CD4-positive, alpha-beta T cell treated with Interleukin-17A for 4 hours (primary cell): ENCODE measurements around the gene NRF1.

Experiments
- DNase-seq: peaks from one replicate; pipeline ENCODE4 v3.0.0-alpha.2; 2020; ENCODE audit warnings: mixed read lengths

NRF1 gene

DNA sequence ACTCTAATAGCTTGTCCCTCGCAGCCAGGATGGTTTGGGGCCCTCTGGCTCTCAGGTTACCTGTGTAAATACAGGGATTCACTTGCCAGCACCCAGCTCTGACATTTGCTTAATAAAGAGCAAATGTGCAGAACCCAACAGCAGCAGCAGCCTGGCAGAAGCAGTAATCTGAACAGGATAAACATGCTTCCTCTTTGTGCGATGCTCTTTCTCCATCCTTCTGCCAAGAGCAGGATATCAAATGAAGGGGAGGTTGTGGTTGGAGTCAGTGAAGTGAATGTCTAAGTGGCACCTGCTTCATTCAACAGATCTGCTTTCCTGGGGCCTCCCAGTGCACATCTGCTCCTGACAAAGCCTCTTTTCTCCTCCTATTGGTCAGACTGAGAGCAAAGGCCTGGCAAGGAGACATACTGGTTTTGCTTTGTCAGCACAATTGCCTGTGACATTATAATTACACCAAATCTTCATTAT, 130.3 kb downstream of the NRF1 start:
- DNase-seq, result no peak

DNA sequence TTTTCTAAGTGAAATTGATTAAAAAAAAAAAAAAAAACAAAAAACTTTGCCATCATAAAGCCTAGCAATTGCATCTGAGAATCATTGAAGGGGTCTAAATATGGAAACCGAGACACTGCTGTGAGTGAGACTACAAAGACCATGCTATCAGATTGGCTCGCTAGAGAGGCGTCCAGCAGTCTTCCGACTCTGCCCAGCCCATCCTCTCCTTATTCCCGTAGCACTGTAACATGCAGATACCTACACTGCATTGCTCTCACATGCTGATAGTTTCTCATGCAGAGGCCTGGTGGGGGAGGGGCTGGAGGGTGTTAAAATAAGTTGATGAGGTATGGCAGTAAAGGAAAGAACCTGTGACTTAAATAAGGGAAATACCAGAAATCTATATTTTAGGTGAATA, 130.7 kb downstream of the NRF1 start:
- DNase-seq, result no peak

- DNase-seq, result no peak
Measured at GRCh38 chr7:129746857-129747529, 135.5 kb downstream of the NRF1 start.

DNA sequence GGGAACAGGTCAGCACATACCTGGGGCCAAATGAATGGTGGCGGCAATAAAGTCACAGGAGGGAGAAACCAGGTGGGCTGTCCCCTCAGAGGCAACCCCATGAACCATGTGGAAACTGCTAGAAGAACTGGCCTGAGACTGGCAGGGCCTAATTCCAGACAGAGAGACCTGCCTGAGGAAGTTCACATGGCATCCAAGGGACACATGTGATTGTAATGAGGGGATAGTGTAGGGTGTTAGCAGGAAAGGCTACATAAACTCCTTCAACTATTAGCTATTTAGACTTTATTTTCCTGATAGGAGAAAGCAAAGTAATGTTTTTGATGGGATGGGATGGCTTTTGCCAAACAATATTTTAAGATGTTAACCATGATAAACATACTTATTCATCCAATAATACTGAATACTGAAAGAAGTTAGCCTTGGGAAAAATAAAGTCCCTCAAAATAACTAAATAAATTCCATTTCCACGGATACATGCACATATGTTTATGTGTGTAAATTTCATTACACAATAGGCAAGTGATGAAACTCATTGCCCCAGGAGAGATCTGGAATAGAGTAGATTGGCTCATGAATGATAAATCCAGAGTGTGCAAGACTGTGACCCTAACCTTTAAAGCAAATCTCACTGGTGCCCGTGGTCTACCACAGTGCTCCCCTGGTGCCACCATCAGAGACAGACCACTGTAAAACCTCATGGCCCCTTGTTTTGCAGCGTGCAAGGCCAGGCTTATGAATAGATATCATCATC, 137.0 kb downstream of the NRF1 start:
- DNase-seq, result no peak

DNA sequence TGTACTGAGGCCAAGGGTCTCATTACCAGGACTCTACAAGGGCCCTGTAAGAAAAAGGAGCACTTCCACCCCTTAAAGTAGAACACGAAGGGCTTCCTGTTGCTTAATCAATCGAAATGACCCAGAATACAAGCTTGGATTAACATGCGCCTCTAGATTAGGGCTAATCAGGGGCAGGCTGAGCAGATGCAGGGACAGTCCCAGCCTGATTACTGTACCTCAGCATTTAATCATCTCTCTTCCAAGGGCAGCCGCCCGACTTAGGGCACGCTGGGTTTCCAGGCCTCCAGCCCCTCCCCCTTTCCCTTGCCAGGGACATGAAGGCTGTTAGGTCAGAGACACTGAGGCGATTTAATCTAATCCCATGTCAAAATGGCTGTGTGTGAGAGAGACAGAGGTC, 138.6 kb downstream of the NRF1 start:
- no peak for DNase-seq

GRCh38 chr7:129750501-129750900, 139.0 kb downstream of the NRF1 start:
- no peak for DNase-seq

DNA sequence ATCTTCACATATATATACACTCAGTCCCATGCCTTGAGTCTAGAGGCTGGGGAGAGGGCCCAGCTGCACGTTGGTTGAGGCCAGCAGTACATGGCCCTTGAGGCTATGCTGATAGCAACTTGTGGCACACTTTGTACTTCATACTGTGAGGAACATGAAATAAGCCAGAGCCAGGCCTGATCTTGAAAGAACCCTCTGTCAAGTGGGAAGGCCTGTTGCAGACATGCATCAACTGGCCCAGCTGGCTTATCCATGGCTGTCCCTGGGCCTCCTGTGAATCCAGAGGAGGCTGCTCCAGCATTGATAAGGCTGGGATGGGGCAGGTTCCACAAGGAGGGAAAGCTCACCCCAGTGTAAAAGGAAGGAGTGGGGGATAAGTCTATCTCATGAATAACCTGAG, 140.4 kb downstream of the NRF1 start:
- no peak for DNase-seq

DNA sequence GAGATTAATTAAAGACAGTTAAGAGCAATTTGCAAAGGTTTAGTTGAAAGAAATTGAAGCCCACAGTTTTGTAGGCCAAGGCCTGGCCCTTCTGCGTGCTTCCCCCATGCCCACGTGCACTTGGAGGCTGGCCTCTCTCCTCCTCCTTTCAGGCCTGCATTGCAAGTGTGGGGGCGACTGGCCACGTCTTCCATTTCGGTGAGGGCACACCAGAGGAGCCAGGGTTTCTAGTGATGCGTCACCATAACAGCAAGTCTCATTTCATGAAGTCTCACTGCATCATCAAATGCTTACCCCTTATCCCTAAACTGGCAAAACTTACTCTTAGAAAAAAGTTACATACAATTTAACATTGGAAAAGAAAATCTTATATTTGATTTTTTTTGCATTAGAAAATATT, 141.2 kb downstream of the NRF1 start:
- no peak for DNase-seq

GRCh38 chr7:129754406-129754805, 142.9 kb downstream of the NRF1 start:
- no peak for DNase-seq

DNA sequence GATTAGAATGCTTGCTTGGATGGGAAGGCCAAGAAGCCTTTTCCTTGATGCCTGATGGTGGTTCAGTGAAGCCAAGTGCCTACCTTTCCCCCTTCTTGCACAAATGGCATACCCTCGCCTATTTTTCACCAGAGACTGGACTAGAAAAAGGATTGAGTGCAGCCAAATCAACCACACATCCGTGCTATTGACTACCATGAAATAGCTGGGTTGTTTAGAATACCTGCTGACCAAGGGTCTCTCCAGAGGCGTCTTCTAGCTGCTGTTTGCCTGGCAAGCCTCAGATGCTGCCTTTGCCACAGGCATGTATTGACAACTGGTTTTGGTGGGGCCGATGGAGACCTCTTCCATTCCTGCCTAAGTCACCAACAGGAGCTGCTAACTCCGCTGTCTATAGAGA, 146.5 kb downstream of the NRF1 start:
- DNase-seq, result no peak

- no peak for DNase-seq
Measured at GRCh38 chr7:129762387-129762969, 151.0 kb downstream of the NRF1 start.

DNA sequence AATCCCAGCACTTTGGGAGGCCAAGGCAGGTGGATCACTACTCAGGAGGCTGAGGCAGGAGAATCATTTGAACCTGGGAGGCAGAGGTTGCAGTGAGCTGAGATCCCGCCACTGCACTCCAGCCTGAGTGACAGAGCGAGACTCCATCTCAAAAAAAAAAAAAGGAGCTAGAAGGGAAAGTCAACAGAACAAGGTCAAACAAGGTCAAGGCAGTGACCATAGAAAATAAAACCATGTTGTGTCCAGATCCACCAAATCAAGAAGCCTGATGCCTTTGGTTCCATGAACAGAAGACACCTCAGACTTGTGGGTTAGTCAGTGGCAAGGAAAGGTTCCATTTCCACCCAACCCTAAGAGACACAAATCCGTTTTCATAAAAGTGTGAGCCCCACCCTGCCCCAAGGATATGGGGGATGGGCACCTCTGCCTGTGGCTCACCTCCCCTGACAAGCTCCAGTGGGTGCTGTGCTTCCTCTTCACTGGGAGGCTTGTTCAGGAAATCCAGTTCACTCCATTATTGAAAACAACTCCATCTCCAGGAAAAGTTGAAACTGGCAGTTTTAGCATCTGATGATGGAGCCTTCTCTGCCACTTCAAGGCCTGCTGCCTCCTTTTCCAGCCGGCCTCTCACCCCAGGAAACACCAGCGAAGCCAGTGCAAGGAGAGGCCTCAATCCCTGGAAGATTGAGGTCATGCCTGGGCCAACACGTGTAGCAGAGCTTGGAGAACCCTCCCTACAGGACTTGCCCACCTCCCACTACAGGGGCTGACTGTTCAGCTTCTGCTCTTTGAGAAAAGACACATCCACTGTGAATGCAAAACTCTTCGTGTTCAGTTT, 152.9 kb downstream of the NRF1 start:
- DNase-seq, result no peak

DNA sequence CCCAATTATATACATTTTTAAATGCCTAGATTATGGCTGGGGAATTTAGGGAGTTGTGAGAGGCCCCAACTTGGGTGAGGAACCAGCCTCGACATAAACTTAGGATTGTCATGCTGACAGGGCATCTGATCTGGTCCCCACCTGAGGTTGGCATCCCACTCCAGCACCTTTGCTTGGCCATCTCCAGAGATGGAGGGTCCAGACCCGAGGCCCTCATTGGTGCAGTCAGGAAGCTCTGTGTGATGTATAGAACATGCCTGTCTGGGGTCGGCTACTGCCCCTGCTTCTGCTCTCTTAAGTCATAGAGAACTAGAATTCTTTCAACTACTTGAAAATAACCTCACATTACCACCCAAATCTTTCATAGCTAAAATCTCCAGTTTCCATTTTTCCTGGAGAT, 153.8 kb downstream of the NRF1 start:
- DNase-seq, result no peak

DNA sequence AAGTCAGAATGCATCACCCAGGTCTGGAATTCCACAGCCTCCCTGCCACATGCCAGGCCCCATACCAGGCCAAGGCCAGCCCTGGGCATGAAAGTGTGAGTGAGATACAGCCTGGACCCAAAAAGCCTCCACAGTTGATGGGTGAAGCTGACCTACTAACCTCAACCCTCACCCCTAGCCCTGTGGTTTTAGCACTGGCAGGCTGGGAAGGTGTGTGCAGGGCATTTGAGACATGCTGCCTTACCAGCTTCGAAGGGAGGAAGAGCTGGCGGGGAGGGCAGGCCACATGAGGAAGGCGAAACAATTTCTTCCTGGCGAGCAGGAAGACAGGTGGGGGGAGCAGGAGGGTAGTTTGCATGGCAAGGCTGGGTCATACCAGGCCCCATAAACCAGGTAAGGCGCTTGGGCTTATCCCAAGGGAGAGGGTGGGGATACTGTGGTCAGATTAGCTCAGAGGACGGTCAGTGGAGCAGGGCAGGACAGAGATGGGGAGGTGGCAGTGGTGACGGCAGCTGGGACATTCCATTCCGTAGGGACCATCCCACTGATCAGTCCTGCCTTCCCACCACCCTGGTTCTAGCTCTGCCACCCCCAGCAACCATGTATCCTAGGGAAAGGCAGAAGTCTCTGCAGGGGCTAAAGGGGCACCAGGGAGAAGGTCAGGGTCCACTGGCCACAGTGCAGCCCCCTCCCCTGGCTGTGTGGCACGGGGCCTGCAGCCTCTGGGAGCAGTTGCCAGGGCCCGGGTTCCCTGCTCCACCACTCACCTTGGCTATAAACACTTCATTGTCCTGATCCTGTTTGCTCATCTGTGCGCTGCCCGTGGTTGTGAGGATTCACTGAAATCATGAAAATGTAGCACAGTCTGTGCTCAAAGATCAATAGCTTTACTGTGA, 155.8 kb downstream of the NRF1 start:
- DNase-seq, result no peak

DNA sequence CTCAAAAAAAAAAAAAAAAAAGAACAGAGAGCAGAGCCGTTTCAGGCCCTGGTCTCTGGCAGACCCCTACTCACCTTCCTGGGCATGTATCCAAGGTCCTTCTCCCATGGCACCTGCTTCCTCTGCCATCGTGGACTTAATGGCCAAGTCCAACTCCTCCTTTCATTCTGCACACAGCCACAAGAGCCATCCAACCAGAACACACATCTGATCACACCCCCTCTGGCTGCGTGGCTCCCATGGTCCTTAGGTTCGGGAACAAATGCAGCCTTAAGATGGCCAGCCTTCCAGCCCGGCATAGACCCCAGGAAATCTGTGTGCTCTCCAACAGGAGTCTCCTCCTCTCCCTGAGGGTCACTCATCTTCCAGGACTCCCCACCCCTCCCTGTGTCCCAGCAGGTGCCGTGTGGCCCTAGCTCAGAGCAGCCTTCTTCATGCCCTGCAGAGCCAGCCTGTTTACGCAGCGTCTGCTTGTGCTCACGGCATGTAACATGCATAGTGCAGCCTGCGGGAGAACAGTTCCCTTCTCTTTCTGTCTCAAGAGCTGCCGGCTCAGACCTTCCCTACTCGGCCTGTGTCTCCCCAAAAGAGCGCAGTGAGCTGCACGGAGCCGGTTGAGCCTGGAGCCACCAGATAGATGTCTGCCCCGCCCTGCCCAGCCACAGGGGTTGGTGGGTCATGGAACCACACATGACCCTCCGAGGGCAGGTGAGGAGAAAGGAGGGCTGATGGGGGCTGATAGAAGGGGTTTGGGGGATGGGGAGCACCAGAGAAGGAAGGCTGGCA, 157.3 kb downstream of the NRF1 start:
- no peak for DNase-seq

DNA sequence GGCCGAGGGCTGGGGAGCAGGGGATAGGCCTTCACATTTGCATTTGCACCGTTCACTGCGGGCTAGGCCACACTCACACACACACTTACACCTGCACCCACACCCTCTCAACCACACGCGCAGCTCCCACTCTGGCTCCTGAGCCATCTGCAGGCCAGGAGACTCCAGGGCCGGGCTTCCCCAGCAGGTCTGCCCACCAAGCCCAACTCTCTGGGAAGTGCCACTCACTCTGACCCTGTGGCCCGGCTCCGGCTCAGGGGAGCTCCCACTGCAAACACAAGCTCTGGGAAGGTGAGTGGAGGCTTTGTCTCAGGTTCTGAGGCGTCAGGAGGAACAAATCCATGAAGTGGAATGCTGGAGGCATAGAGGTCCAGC, 157.9 kb downstream of the NRF1 start:
- DNase-seq, result no peak

GRCh38 chr7:129769866-129770808, 158.6 kb downstream of the NRF1 start:
- DNase-seq, result no peak

- DNase-seq, result no peak
Measured at GRCh38 chr7:129771201-129771927, 159.8 kb downstream of the NRF1 start.

DNA sequence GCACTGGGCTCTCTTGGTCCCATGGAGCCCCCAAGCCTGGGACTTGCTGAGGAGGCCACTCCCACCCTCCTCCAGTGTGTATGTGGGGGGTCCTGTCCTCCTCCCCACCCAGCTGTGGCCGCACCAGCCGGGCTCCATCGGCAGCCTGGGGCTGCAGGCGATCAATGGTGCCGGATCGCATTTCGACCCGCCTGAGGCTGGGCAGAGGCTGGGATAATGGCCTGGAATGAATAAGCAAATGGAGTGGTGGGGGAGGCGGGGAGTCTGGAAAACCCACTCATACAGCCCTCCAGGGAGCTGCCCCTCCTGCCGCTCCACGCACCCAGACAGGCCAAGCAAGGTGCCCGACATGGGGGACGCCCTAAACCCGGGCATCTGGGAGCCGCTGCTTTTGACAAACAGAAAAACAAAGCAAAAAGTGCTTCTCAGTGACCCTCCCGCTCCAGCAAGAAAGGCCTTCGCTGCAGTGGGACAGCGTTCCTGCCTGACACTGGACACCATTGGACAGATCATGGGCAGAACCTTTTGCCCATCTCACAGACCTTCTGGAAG, 160.5 kb downstream of the NRF1 start:
- no peak for DNase-seq
